DND-41 (cell line): ENCODE measurements around the gene FAM193B.

Experiments used
- ATAC-seq: fragments of 200-7000 bp; cut with Tn5 transposase; 3 replicates; pipeline ENCODE4 v1.9.1; 2021; ENCODE audit warnings: low read depth; ENCODE audit not compliant: insufficient read depth
- DNase-seq: peaks from one replicate; pipeline ENCODE4 v3.0.0-alpha.2; 2020
- H2AFZ ChIP-seq: 2 replicates; pipeline ENCODE4 v1.6.0; 2012; ENCODE audit warnings: low read depth, low read length
- H3K27ac ChIP-seq: 2 replicates; pipeline ENCODE4 v1.5.1; 2012; ENCODE audit warnings: low read length, inconsistent platforms
- H3K27me3 ChIP-seq: fragments of 200-600 bp; sonication (generic); 2 replicates; pipeline ENCODE4 v1.6.0; 2012; ENCODE audit warnings: low read length, mild to moderate bottlenecking, inconsistent platforms; ENCODE audit not compliant: insufficient read depth, poor library complexity
- H3K36me3 ChIP-seq: 2 replicates; pipeline ENCODE4 v1.5.1; 2012; ENCODE audit warnings: low read length, inconsistent platforms; ENCODE audit not compliant: insufficient read depth
- H3K4me1 ChIP-seq: 2 replicates; pipeline ENCODE4 v1.5.1; 2012; ENCODE audit warnings: mild to moderate bottlenecking, low read length; ENCODE audit not compliant: insufficient read depth
- H3K4me2 ChIP-seq: 2 replicates; pipeline ENCODE4 v1.6.0; 2012; ENCODE audit warnings: mild to moderate bottlenecking, moderate library complexity, low read length, inconsistent platforms; ENCODE audit not compliant: insufficient read depth
- H3K4me3 ChIP-seq, 2 experiments: fragments of 200-600 bp in 1 of 2; shearing (Covaris generic) in 1 of 2; 2 replicates each; pipeline ENCODE4 v1.5.1; 2012 to 2016; ENCODE audit warnings: inconsistent platforms in 2 of 2, low read length in 2 of 2, mild to moderate bottlenecking in 2 of 2, low read depth in 1 of 2, moderate library complexity in 1 of 2
- H3K79me2 ChIP-seq: 2 replicates; pipeline ENCODE4 v1.6.0; 2012; ENCODE audit warnings: low read length, inconsistent platforms; ENCODE audit not compliant: insufficient read depth
- H3K9ac ChIP-seq: 2 replicates; pipeline ENCODE4 v1.6.0; 2012; ENCODE audit warnings: low read depth, mild to moderate bottlenecking, inconsistent platforms, low read length, moderate library complexity
- H3K9me3 ChIP-seq: 2 replicates; pipeline ENCODE4 v1.5.1; 2012; ENCODE audit warnings: low read length, moderate library complexity, mild to moderate bottlenecking, inconsistent platforms; ENCODE audit not compliant: insufficient read depth, severe bottlenecking
- H4K20me1 ChIP-seq: 2 replicates; pipeline ENCODE4 v1.6.0; 2012; ENCODE audit warnings: low read length; ENCODE audit not compliant: insufficient read depth
- CTCF ChIP-seq: IDR thresholded peaks from 2 replicates; pipeline ENCODE4 v1.5.1; 2012; ENCODE audit warnings: borderline replicate concordance, low read length, moderate library complexity, mild to moderate bottlenecking; ENCODE audit not compliant: poor library complexity, severe bottlenecking; ENCODE audit errors: extremely low read depth
- EZH2 ChIP-seq: IDR thresholded peaks from 3 replicates; pipeline ENCODE4 v1.6.1; 2012; ENCODE audit warnings: borderline replicate concordance, low read depth, mild to moderate bottlenecking, moderate library complexity, low read length, inconsistent platforms; ENCODE audit not compliant: severe bottlenecking

The FAM193B gene

GRCh38 chr5:177489119-177489716 lies 65.1 kb downstream of the FAM193B start:
- Histone ChIP-seq H3K27ac (no peak overlapping the region), H3K79me2 (no peaks in the 10 kb centered on the region), H3K36me3 (no peaks in the 10 kb centered on the region), H2AFZ (no peak overlapping the region), H4K20me1 (peaks cover 3% of the 10 kb centered on the region; the same call in 1 of the 2 replicates), H3K4me2 (no peak overlapping the region), H3K9ac (no peak overlapping the region), H3K4me3 (no peak overlapping the region), H3K4me1 (no peaks in the 10 kb centered on the region), H3K27me3 (no peaks in the 10 kb centered on the region), H3K9me3 (no peaks in the 10 kb centered on the region)
- ATAC-seq = no peak
- peak; percentile 26 for TF ChIP-seq CTCF
- TF ChIP-seq EZH2 = no peak
- DNase-seq = no peak

DNA sequence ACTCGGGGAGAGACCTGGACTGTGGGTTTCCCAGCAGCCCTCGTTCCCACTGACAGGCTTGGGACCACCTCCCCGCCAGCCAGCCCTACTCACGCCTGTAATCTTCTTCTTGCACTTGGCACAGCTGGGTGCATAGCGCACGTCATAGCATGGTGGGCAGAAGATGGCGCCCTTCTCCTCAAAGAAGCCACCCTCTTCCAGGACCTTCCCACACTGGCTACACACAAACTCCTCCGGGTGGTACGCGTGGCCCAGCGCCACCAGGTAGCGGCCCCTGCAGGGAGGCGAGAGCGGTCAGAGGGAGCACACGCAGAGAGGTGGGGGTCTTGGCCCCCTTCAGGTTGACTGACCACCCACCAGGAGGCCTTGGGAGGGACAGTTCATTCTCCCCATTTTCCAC lies 66.4 kb downstream of the FAM193B start:
- H3K4me2 ChIP-seq = no peak overlapping the region
- no peaks in the 10 kb centered on the region for H3K36me3 ChIP-seq
- H3K4me1 ChIP-seq = no peaks in the 10 kb centered on the region
- H3K9me3 ChIP-seq = no peaks in the 10 kb centered on the region
- H2AFZ ChIP-seq = no peak overlapping the region
- no peak overlapping the region for H3K27ac ChIP-seq
- H4K20me1 ChIP-seq = peaks cover 3% of the 10 kb centered on the region; the same call in 1 of the 2 replicates
- no peaks in the 10 kb centered on the region for H3K79me2 ChIP-seq
- TF ChIP-seq CTCF = peak; percentile 54
- no peak for TF ChIP-seq EZH2
- H3K9ac ChIP-seq = no peak overlapping the region
- DNase-seq (no peak), ATAC-seq (peak; percentile 41; the same call in 1 of the 3 replicates)
- no peak overlapping the region for H3K4me3 ChIP-seq
- no peaks in the 10 kb centered on the region for H3K27me3 ChIP-seq

DNA sequence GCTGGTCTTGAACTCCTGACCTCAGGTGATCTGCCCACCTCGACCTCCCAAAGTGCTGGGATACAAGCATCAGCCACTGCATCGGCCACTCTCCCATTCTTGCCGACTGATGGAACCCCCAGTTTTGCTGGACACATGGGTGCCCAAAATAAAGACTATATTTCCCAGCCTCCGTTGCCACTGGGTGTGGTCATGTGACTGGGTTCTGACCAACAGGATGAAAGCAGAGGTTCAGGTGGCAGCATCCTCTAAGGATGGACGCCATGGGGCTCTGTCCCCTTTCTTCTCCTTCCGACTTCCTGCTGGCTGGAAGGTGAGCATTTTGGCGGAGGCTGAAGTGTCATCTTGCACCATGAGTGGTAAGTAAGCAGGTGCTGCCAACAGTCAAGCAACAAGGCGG lies 67.2 kb downstream of the FAM193B start:
- TF ChIP-seq EZH2 (no peak), CTCF (no peak)
- no peak for DNase-seq
- Histone ChIP-seq H3K4me3 (no peak overlapping the region), H3K9me3 (no peaks in the 10 kb centered on the region), H3K4me1 (no peaks in the 10 kb centered on the region), H4K20me1 (peaks cover 3% of the 10 kb centered on the region; the same call in 1 of the 2 replicates), H3K36me3 (no peaks in the 10 kb centered on the region), H3K79me2 (no peaks in the 10 kb centered on the region), H3K27ac (no peak overlapping the region), H3K27me3 (no peaks in the 10 kb centered on the region), H2AFZ (no peak overlapping the region), H3K9ac (no peak overlapping the region), H3K4me2 (no peak overlapping the region)
- no peak for ATAC-seq
